ENCODE results near the gene RPP14.

RPP14 gene

GRCh38 chr3:58292866-58293265 is 13.2 kb upstream of the RPP14 start:
- no peak for DNase-seq

GRCh38 chr3:58293516-58293915 is 12.5 kb upstream of the RPP14 start:
- no peak for DNase-seq

- DNase-seq, result no peak
Measured at GRCh38 chr3:58296269-58296668, 9.8 kb upstream of the RPP14 start.

- no peak for DNase-seq
Measured at GRCh38 chr3:58296843-58297242, 9.2 kb upstream of the RPP14 start.

- DNase-seq, result no peak
Measured at GRCh38 chr3:58298190-58298589, 7.9 kb upstream of the RPP14 start.

- DNase-seq, result no peak
Measured at GRCh38 chr3:58299075-58299474, 7.0 kb upstream of the RPP14 start.

GRCh38 chr3:58299839-58300516 is 6.1 kb upstream of the RPP14 start:
- DNase-seq, result no peak

GRCh38 chr3:58307639-58308215 is 1.7 kb downstream of the RPP14 start:
- DNase-seq, result no peak

- DNase-seq, result no peak
Measured at GRCh38 chr3:58308728-58309127, 2.7 kb downstream of the RPP14 start.

- no peak for DNase-seq
Measured at GRCh38 chr3:58317811-58318210, 11.8 kb downstream of the RPP14 start.

GRCh38 chr3:58321791-58322190 is 15.7 kb downstream of the RPP14 start:
- DNase-seq, result no peak

GRCh38 chr3:58322793-58323192 is 16.7 kb downstream of the RPP14 start:
- DNase-seq, result no peak

GRCh38 chr3:58323529-58324390 is 17.7 kb downstream of the RPP14 start:
- DNase-seq, result no peak

GRCh38 chr3:58324391-58325390 is 18.6 kb downstream of the RPP14 start:
- no peak for DNase-seq

GRCh38 chr3:58325525-58325992 is 19.5 kb downstream of the RPP14 start:
- DNase-seq, result no peak

GRCh38 chr3:58326267-58326900 is 20.3 kb downstream of the RPP14 start:
- DNase-seq, result no peak

GRCh38 chr3:58329150-58329921 is 23.3 kb downstream of the RPP14 start:
- DNase-seq, result no peak

- no peak for DNase-seq
Measured at GRCh38 chr3:58329922-58330413, 23.9 kb downstream of the RPP14 start.

- DNase-seq, result no peak
Measured at GRCh38 chr3:58331593-58332152, 25.6 kb downstream of the RPP14 start.

GRCh38 chr3:58332575-58333188 is 26.6 kb downstream of the RPP14 start, which contains the start of gene PXK:
Gene PXK (plus strand): TSS chr3:58332892. CDS start chr3:58332989, 97 bp downstream.
- DNase-seq, result peak in 1 of 2 experiments; percentile 45
